Activated naive CD4-positive, alpha-beta T cell treated with anti-CD3 and anti-CD28 coated beads for 36 hours (primary cell): ENCODE results near the gene SLCO3A1. TPM values are rescaled to one million over a fixed set of nuclear protein-coding genes. Genes with fewer than 3 reads are reported as not detected.
A peak's percentile ranks its signal among the peaks of the same experiment; 100 is the strongest.

Experiments used
- CTCF ChIA-PET: fragments of 350-600 bp; sonication (Branson Sonifier 250); formaldehyde crosslinking; loops from one replicate; lab custom pipeline; 2021; ENCODE audit warnings: antibody characterized with exemption; lab: Charles Lee
- DNase-seq: peaks from one replicate; pipeline ENCODE4 v3.0.0-alpha.2; 2020
- H3K27ac Mint-ChIP-seq: one replicate; pipeline ENCODE4 v1.8.0; 2021; ENCODE audit warnings: mild to moderate bottlenecking, mixed read lengths
- H3K27me3 Mint-ChIP-seq: one replicate; pipeline ENCODE4 v1.8.0; 2021; ENCODE audit warnings: low read depth, mixed read lengths
- H3K36me3 Mint-ChIP-seq: one replicate; pipeline ENCODE4 v1.8.0; 2021; ENCODE audit warnings: low read depth, mixed read lengths
- H3K4me1 Mint-ChIP-seq: one replicate; pipeline ENCODE4 v1.8.0; 2021; ENCODE audit warnings: low read depth, mixed read lengths
- H3K4me3 Mint-ChIP-seq: one replicate; pipeline ENCODE4 v1.8.0; 2021; ENCODE audit warnings: mild to moderate bottlenecking, moderate library complexity, mixed read lengths
- H3K9me3 Mint-ChIP-seq: one replicate; pipeline ENCODE4 v1.8.0; 2021; ENCODE audit warnings: mixed read lengths
- intact Hi-C: fragments of 100-400 bp; cut with micrococcal nuclease; formaldehyde crosslinking; loops from one replicate; pipeline ENCODE4 v1.15.1; 2023
- total RNA-seq, 2 experiments: library from RNA; stranded (reverse); gene quantifications; one replicate each; pipeline ENCODE4 v1.2.3, GENCODE V29; 2021

The SLCO3A1 gene
- total RNA-seq, 2 experiments from 2014 or later = 3.1 to 3.3 TPM

GRCh38 chr15:91936182-91936775 lies 82.8 kb downstream of the SLCO3A1 start:
- no peaks in the 10 kb centered on the region for H3K36me3 Mint-ChIP-seq
- H3K27me3 Mint-ChIP-seq = no peaks in the 10 kb centered on the region
- intact Hi-C loops = no loop called here
- H3K4me1 Mint-ChIP-seq = peaks cover 23% of the 10 kb centered on the region
- H3K27ac Mint-ChIP-seq = no peak overlapping the region
- H3K4me3 Mint-ChIP-seq = no peak overlapping the region
- DNase-seq = no peak
- peaks cover 5% of the 10 kb centered on the region for H3K9me3 Mint-ChIP-seq
- CTCF ChIA-PET = interaction anchor here (0.7 to 1.2 kb wide), 2 partner anchors 54 to 634 kb away, joined by 3 read pairs; no protein-coding TSS in a partner anchor

- CTCF ChIA-PET = interaction anchor here (1.2 kb wide), 1 partner anchor 53 kb away, joined by 3 read pairs; no protein-coding TSS in a partner anchor
- Mint-ChIP-seq H3K27me3 (no peaks in the 10 kb centered on the region), H3K36me3 (no peaks in the 10 kb centered on the region), H3K27ac (no peak overlapping the region), H3K4me1 (peaks cover 24% of the 10 kb centered on the region), H3K9me3 (peaks cover 5% of the 10 kb centered on the region), H3K4me3 (no peak overlapping the region)
- DNase-seq = no peak
- intact Hi-C loops = no loop called here
Measured at GRCh38 chr15:91936927-91937326, 83.4 kb downstream of the SLCO3A1 start.

GRCh38 chr15:91938136-91938535 lies 84.6 kb downstream of the SLCO3A1 start:
- Mint-ChIP-seq H3K36me3 (no peaks in the 10 kb centered on the region), H3K4me1 (peaks cover 33% of the 10 kb centered on the region), H3K27me3 (no peaks in the 10 kb centered on the region), H3K27ac (no peak overlapping the region), H3K9me3 (peaks cover 5% of the 10 kb centered on the region), H3K4me3 (no peak overlapping the region)
- DNase-seq = no peak
- intact Hi-C loops = no loop called here
- CTCF ChIA-PET = interaction anchor here (0.7 to 0.9 kb wide), 2 partner anchors 10 to 12 kb away, joined by 3 read pairs; no protein-coding TSS in a partner anchor

- H3K4me1 Mint-ChIP-seq = peaks cover 38% of the 10 kb centered on the region
- no peaks in the 10 kb centered on the region for H3K27me3 Mint-ChIP-seq
- CTCF ChIA-PET = interaction anchor here (1.2 kb wide), 1 partner anchor 90 kb away, joined by 3 read pairs; no protein-coding TSS in a partner anchor
- H3K36me3 Mint-ChIP-seq = no peaks in the 10 kb centered on the region
- H3K4me3 Mint-ChIP-seq = no peak overlapping the region
- H3K9me3 Mint-ChIP-seq = no peaks in the 10 kb centered on the region
- H3K27ac Mint-ChIP-seq = no peak overlapping the region
- DNase-seq = no peak
- intact Hi-C loops = no loop called here
Measured at GRCh38 chr15:91939403-91939831, 85.9 kb downstream of the SLCO3A1 start.

- H3K27ac Mint-ChIP-seq = no peak overlapping the region
- CTCF ChIA-PET = interaction anchor here (0.6 to 1.8 kb wide), 8 partner anchors 8 to 234 kb away, joined by 3 to 9 read pairs (median 4); partner anchors contain the start of gene SLCO3A1
- H3K4me1 Mint-ChIP-seq = peaks cover 30% of the 10 kb centered on the region
- H3K9me3 Mint-ChIP-seq = no peaks in the 10 kb centered on the region
- intact Hi-C loops = loop anchor here (2.0 to 5.0 kb wide), 2 partner anchors 86 to 638 kb away; no protein-coding TSS in a partner anchor
- H3K27me3 Mint-ChIP-seq = no peaks in the 10 kb centered on the region
- H3K36me3 Mint-ChIP-seq = no peaks in the 10 kb centered on the region
- H3K4me3 Mint-ChIP-seq = no peak overlapping the region
- DNase-seq = peak; percentile 55
Measured at GRCh38 chr15:91940496-91941381, 87.2 kb downstream of the SLCO3A1 start.

GRCh38 chr15:91941871-91942658 lies 88.6 kb downstream of the SLCO3A1 start:
- Mint-ChIP-seq H3K4me3 (no peak overlapping the region), H3K27ac (no peak overlapping the region), H3K4me1 (peaks cover 34% of the 10 kb centered on the region)

GRCh38 chr15:91942720-91943394 lies 89.3 kb downstream of the SLCO3A1 start:
- Mint-ChIP-seq H3K27ac (no peak overlapping the region), H3K4me3 (no peak overlapping the region), H3K4me1 (peaks cover 37% of the 10 kb centered on the region), H3K36me3 (no peaks in the 10 kb centered on the region), H3K9me3 (no peaks in the 10 kb centered on the region), H3K27me3 (no peaks in the 10 kb centered on the region)
- CTCF ChIA-PET = interaction anchor here (1.8 kb wide), 1 partner anchor 237 kb away, joined by 9 read pairs; no protein-coding TSS in a partner anchor
- peak; percentile 64 for DNase-seq
- intact Hi-C loops = loop anchor here (1.0 to 5.0 kb wide), 3 partner anchors 134 to 641 kb away; no protein-coding TSS in a partner anchor

More at GRCh38 chr15:91941871-91942658, 88.6 kb downstream of the SLCO3A1 start:
- Mint-ChIP-seq H3K36me3 (no peaks in the 10 kb centered on the region), H3K9me3 (no peaks in the 10 kb centered on the region), H3K27me3 (no peaks in the 10 kb centered on the region)
- intact Hi-C loops = loop anchor here (1.0 to 5.0 kb wide), 4 partner anchors 87 to 640 kb away; no protein-coding TSS in a partner anchor
- DNase-seq = no peak
- CTCF ChIA-PET = interaction anchor here (0.8 to 1.8 kb wide), 10 partner anchors 10 to 640 kb away, joined by 3 to 9 read pairs (median 4); no protein-coding TSS in a partner anchor

- intact Hi-C loops = loop anchor here (5.0 kb wide), 1 partner anchor 642 kb away; no protein-coding TSS in a partner anchor
- Mint-ChIP-seq H3K9me3 (no peaks in the 10 kb centered on the region), H3K27me3 (no peaks in the 10 kb centered on the region), H3K4me3 (no peak overlapping the region), H3K4me1 (peaks cover 35% of the 10 kb centered on the region), H3K36me3 (no peaks in the 10 kb centered on the region), H3K27ac (no peak overlapping the region)
- CTCF ChIA-PET = interaction anchor here (1.9 kb wide), 1 partner anchor 134 kb away, joined by 5 read pairs; no protein-coding TSS in a partner anchor
- DNase-seq = no peak
Measured at GRCh38 chr15:91944331-91944730, 90.8 kb downstream of the SLCO3A1 start.

- Mint-ChIP-seq H3K4me3 (no peak overlapping the region), H3K9me3 (no peaks in the 10 kb centered on the region), H3K27me3 (no peaks in the 10 kb centered on the region), H3K4me1 (peaks cover 34% of the 10 kb centered on the region), H3K36me3 (no peaks in the 10 kb centered on the region), H3K27ac (no peak overlapping the region)
- CTCF ChIA-PET = interaction anchor here (0.6 kb wide), 1 partner anchor 19 kb away, joined by 3 read pairs; no protein-coding TSS in a partner anchor
- intact Hi-C loops = no loop called here
- DNase-seq = no peak
Measured at GRCh38 chr15:91945385-91945784, 91.9 kb downstream of the SLCO3A1 start.

GRCh38 chr15:91946075-91946474 lies 92.6 kb downstream of the SLCO3A1 start:
- no peaks in the 10 kb centered on the region for H3K27me3 Mint-ChIP-seq
- intact Hi-C loops = no loop called here
- H3K4me3 Mint-ChIP-seq = no peak overlapping the region
- H3K36me3 Mint-ChIP-seq = no peaks in the 10 kb centered on the region
- peaks cover 29% of the 10 kb centered on the region for H3K4me1 Mint-ChIP-seq
- no peaks in the 10 kb centered on the region for H3K9me3 Mint-ChIP-seq
- no peak for DNase-seq
- CTCF ChIA-PET = no interaction called here
- no peak overlapping the region for H3K27ac Mint-ChIP-seq
